Measurements from ENCODE around the gene KLF2.
A peak's percentile ranks its signal among the peaks of the same experiment; 100 is the strongest.
"Not testable (repeated sequence)": the region's sequence is repeated elsewhere in the genome, so short reads cannot be mapped to it uniquely, and the experiment has no call there.

KLF2 gene

DNA sequence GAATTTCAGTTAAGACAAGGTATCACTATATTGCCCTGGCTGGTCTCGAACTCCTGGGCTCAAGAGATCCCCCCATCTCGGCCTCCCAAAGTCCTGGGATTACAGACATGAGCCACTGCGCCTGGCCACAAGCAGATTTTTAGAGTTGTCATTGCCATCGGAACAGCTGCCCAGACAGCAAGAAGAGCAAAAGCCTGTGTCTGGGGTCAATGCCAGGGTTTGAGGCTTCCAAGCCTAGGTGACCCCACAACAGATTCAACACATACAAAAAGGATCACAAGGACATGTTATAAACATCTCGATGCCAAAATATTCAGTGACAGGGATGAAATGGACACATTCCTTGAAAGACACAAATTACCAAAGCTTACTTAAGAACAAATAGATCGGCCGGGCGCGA lies 40.1 kb upstream of the KLF2 start:
- WGBS = 96% methylated on average over 9 of the region's 9 CpGs

DNA sequence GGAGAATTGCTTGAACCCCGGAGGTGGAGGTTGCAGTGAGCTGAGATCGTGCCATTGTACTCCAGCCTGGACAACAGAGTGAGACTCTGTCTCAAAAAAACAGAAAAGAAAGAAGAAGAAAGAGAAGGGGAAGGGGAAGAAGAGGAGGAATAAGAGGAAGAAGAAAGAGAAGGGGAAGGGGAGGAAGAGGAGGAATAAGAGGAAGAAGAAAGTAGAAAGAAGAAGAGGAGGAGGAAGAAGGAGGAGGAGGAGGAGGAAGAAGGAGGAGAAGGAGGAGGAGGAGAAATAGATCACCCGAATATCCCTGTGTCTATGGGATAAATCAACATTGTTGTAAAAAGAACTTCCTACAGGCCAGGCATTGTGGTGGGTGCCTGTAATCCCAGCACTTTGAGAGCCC lies 39.5 kb upstream of the KLF2 start:
- H3K4ac ChIP-seq (ENCODE audit: low read depth in 1 of 2, low read length in 2 of 2); H3K4me1 ChIP-seq (ENCODE audit: control insufficient read depth, insufficient read depth, low read depth, low read length); H2BK5ac ChIP-seq (ENCODE audit: low read depth, low read length, poor library complexity, severe bottlenecking); H3K14ac ChIP-seq (ENCODE audit: low read length in 2 of 2); H3K4me2 ChIP-seq (ENCODE audit: low read length, poor library complexity, severe bottlenecking); H2AK5ac ChIP-seq (ENCODE audit: low read length, severe bottlenecking); H4K91ac ChIP-seq (ENCODE audit: low read length); H3K27ac ChIP-seq (ENCODE audit: low read length, poor library complexity, severe bottlenecking); H3K18ac ChIP-seq (ENCODE audit: low read depth in 1 of 2, low read length in 2 of 2); H3K4me3 ChIP-seq (ENCODE audit: insufficient read depth in 1 of 2, low read depth in 1 of 2, low read length in 2 of 2); H3K9ac ChIP-seq (ENCODE audit: low read length); H2BK12ac ChIP-seq (ENCODE audit: low read length in 2 of 2); H2BK15ac ChIP-seq (ENCODE audit: low read depth, poor library complexity, severe bottlenecking); H3K23ac ChIP-seq (ENCODE audit: low read length in 2 of 2); H2AFZ ChIP-seq (ENCODE audit: low read depth, low read length); H3K36me3 ChIP-seq (ENCODE audit: control insufficient read depth in 1 of 2, insufficient read depth in 2 of 2, low read depth in 1 of 2, low read length in 2 of 2); H2BK120ac ChIP-seq (ENCODE audit: low read depth, low read length); DNase-seq; H3K79me1 ChIP-seq (replicated peaks; ENCODE audit: low read length, poor library complexity, severe bottlenecking); H3K9me3 ChIP-seq (ENCODE audit: control insufficient read depth, low read length); H4K8ac ChIP-seq (ENCODE audit: low read length): not testable (repeated sequence)
- H3K27me3 ChIP-seq (ENCODE audit: control insufficient read depth in 1 of 2, insufficient read depth in 1 of 2, low read length in 2 of 2) = peaks cover 17 to 47% of the 10 kb centered on the region in 2 experiments
- 93% methylated on average over 3 of the region's 3 CpGs for WGBS

More for the DNA sequence above, 40.1 kb upstream of the KLF2 start:
- H3K36me3 ChIP-seq (ENCODE audit: control insufficient read depth in 1 of 2, insufficient read depth in 2 of 2, low read depth in 1 of 2, low read length in 2 of 2) = no peaks in the 10 kb centered on the region
- peak overlapping the region; percentile 88 for H3K9ac ChIP-seq (ENCODE audit: low read length)
- no peak overlapping the region for H3K4me2 ChIP-seq (ENCODE audit: low read length, poor library complexity, severe bottlenecking)
- H2BK15ac ChIP-seq (ENCODE audit: low read depth, poor library complexity, severe bottlenecking) = no peak overlapping the region
- no peaks in the 10 kb centered on the region for H3K9me3 ChIP-seq (ENCODE audit: control insufficient read depth, low read length)
- no peak overlapping the region for H3K14ac ChIP-seq (ENCODE audit: low read length in 2 of 2)
- H3K23ac ChIP-seq (ENCODE audit: low read length in 2 of 2) = no peak overlapping the region
- no peaks in the 10 kb centered on the region for H3K79me1 ChIP-seq (replicated peaks; ENCODE audit: low read length, poor library complexity, severe bottlenecking)
- no peak for DNase-seq
- no peak overlapping the region for H2BK5ac ChIP-seq (ENCODE audit: low read depth, low read length, poor library complexity, severe bottlenecking)
- no peak overlapping the region for H4K8ac ChIP-seq (ENCODE audit: low read length)
- peaks cover 4% of the 10 kb centered on the region for H3K4me1 ChIP-seq (ENCODE audit: control insufficient read depth, insufficient read depth, low read depth, low read length)
- H2BK120ac ChIP-seq (ENCODE audit: low read depth, low read length) = no peak overlapping the region
- H2AK5ac ChIP-seq (ENCODE audit: low read length, severe bottlenecking) = no peak overlapping the region
- H3K27me3 ChIP-seq (ENCODE audit: control insufficient read depth in 1 of 2, insufficient read depth in 1 of 2, low read length in 2 of 2) = peaks cover 17 to 45% of the 10 kb centered on the region in 2 experiments
- no peak overlapping the region for H3K4me3 ChIP-seq (ENCODE audit: insufficient read depth in 1 of 2, low read depth in 1 of 2, low read length in 2 of 2)
- no peak overlapping the region for H2AFZ ChIP-seq (ENCODE audit: low read depth, low read length)
- no peak overlapping the region for H3K27ac ChIP-seq (ENCODE audit: low read length, poor library complexity, severe bottlenecking)
- no peak overlapping the region for H4K91ac ChIP-seq (ENCODE audit: low read length)
- H3K18ac ChIP-seq (ENCODE audit: low read depth in 1 of 2, low read length in 2 of 2) = no peak overlapping the region
- H3K4ac ChIP-seq (ENCODE audit: low read depth in 1 of 2, low read length in 2 of 2) = no peak overlapping the region
- no peak overlapping the region for H2BK12ac ChIP-seq (ENCODE audit: low read length in 2 of 2)

DNA sequence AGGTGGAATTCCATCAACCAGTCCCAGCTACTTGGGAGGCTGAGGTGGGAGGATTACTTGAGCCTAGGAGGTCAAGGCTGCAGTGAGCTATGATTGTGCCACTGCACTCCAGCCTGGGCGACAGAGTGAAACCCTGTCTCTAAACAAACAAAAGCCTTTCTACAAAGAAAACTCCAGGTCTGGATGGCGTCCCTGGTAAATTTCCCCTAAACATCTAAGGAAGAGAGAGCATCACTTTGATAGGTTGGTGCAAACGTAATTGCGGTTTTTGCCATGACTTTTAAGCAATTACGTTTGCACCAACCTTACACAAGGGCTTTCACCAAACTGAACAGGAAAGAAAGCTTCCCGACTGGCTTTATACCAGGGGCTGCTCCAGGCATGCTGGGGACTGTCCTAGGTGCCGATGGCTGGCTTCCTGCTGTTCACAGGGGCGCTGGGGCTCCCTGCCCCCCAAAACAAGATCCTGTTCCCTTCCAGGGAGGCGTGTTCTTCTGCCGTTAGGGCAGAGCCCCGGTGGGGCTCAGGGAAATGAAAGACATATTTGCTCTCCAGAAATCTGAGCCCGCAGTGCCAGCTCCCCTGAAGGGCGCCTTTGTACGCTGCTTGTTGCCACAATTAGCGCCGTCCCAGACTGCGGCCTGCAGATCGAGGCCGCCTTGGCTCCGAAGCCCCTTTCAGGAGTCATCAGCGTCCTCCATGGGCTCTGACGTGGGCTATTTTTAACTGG lies 38.7 kb upstream of the KLF2 start:
- H3K36me3 ChIP-seq (ENCODE audit: control insufficient read depth in 1 of 2, insufficient read depth in 2 of 2, low read depth in 1 of 2, low read length in 2 of 2) = no peaks in the 10 kb centered on the region
- no peaks in the 10 kb centered on the region for H3K79me1 ChIP-seq (replicated peaks; ENCODE audit: low read length, poor library complexity, severe bottlenecking)
- no peak overlapping the region for H2BK5ac ChIP-seq (ENCODE audit: low read depth, low read length, poor library complexity, severe bottlenecking)
- no peak overlapping the region for H3K4ac ChIP-seq (ENCODE audit: low read depth in 1 of 2, low read length in 2 of 2)
- H3K4me3 ChIP-seq (ENCODE audit: insufficient read depth in 1 of 2, low read depth in 1 of 2, low read length in 2 of 2) = no peak overlapping the region
- H3K27ac ChIP-seq (ENCODE audit: low read length, poor library complexity, severe bottlenecking) = no peak overlapping the region
- H3K4me2 ChIP-seq (ENCODE audit: low read length, poor library complexity, severe bottlenecking) = no peak overlapping the region
- no peak overlapping the region for H4K8ac ChIP-seq (ENCODE audit: low read length)
- WGBS = 75% methylated on average over 22 of the region's 22 CpGs
- H3K23ac ChIP-seq (ENCODE audit: low read length in 2 of 2) = no peak overlapping the region
- no peak overlapping the region for H2BK12ac ChIP-seq (ENCODE audit: low read length in 2 of 2)
- H3K27me3 ChIP-seq (ENCODE audit: control insufficient read depth in 1 of 2, insufficient read depth in 1 of 2, low read length in 2 of 2) = peaks cover 17 to 49% of the 10 kb centered on the region in 2 experiments
- H2BK120ac ChIP-seq (ENCODE audit: low read depth, low read length) = no peak overlapping the region
- H3K9ac ChIP-seq (ENCODE audit: low read length) = no peak overlapping the region
- no peak overlapping the region for H2AK5ac ChIP-seq (ENCODE audit: low read length, severe bottlenecking)
- no peak overlapping the region for H2AFZ ChIP-seq (ENCODE audit: low read depth, low read length)
- no peaks in the 10 kb centered on the region for H3K9me3 ChIP-seq (ENCODE audit: control insufficient read depth, low read length)
- peaks cover 5% of the 10 kb centered on the region for H3K4me1 ChIP-seq (ENCODE audit: control insufficient read depth, insufficient read depth, low read depth, low read length)
- DNase-seq = no peak
- no peak overlapping the region for H2BK15ac ChIP-seq (ENCODE audit: low read depth, poor library complexity, severe bottlenecking)
- no peak overlapping the region for H3K14ac ChIP-seq (ENCODE audit: low read length in 2 of 2)
- H4K91ac ChIP-seq (ENCODE audit: low read length) = no peak overlapping the region
- H3K18ac ChIP-seq (ENCODE audit: low read depth in 1 of 2, low read length in 2 of 2) = no peak overlapping the region

DNA sequence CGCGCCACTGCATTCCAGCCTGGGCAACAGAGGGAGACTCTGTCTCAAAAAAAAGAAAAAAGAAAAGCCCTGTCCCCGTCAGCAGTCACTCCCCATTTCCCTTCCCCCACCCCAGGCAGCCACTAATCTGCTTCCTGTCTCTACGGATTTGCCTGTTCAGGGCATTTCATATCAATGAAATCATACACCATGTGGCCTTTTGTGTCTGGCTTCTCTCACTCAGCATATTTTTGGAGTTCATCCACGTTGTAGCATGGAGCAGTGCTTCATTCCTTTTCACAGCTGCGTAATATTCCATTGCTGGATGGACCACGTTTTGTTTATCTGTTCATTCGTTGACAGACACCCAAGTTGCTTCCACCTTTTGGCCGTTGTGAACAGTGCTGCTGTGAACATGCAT lies 36.1 kb upstream of the KLF2 start:
- no peak overlapping the region for H3K4me3 ChIP-seq (ENCODE audit: insufficient read depth in 1 of 2, low read depth in 1 of 2, low read length in 2 of 2)
- H2AFZ ChIP-seq (ENCODE audit: low read depth, low read length) = no peak overlapping the region
- H2BK15ac ChIP-seq (ENCODE audit: low read depth, poor library complexity, severe bottlenecking) = no peak overlapping the region
- no peak overlapping the region for H3K4me2 ChIP-seq (ENCODE audit: low read length, poor library complexity, severe bottlenecking)
- peaks cover 17 to 44% of the 10 kb centered on the region in 2 experiments for H3K27me3 ChIP-seq (ENCODE audit: control insufficient read depth in 1 of 2, insufficient read depth in 1 of 2, low read length in 2 of 2)
- no peaks in the 10 kb centered on the region for H3K36me3 ChIP-seq (ENCODE audit: control insufficient read depth in 1 of 2, insufficient read depth in 2 of 2, low read depth in 1 of 2, low read length in 2 of 2)
- no peak overlapping the region for H3K4ac ChIP-seq (ENCODE audit: low read depth in 1 of 2, low read length in 2 of 2)
- H3K27ac ChIP-seq (ENCODE audit: low read length, poor library complexity, severe bottlenecking) = no peak overlapping the region
- peak; percentile 25 for DNase-seq
- no peak overlapping the region for H2BK12ac ChIP-seq (ENCODE audit: low read length in 2 of 2)
- H2BK5ac ChIP-seq (ENCODE audit: low read depth, low read length, poor library complexity, severe bottlenecking) = no peak overlapping the region
- H2AK5ac ChIP-seq (ENCODE audit: low read length, severe bottlenecking) = no peak overlapping the region
- H4K8ac ChIP-seq (ENCODE audit: low read length) = no peak overlapping the region
- H3K4me1 ChIP-seq (ENCODE audit: control insufficient read depth, insufficient read depth, low read depth, low read length) = peaks cover 5% of the 10 kb centered on the region
- no peak overlapping the region for H3K9ac ChIP-seq (ENCODE audit: low read length)
- H3K18ac ChIP-seq (ENCODE audit: low read depth in 1 of 2, low read length in 2 of 2) = no peak overlapping the region
- H3K14ac ChIP-seq (ENCODE audit: low read length in 2 of 2) = no peak overlapping the region
- WGBS = 68% methylated on average over 9 of the region's 9 CpGs
- no peaks in the 10 kb centered on the region for H3K9me3 ChIP-seq (ENCODE audit: control insufficient read depth, low read length)
- H4K91ac ChIP-seq (ENCODE audit: low read length) = no peak overlapping the region
- no peaks in the 10 kb centered on the region for H3K79me1 ChIP-seq (replicated peaks; ENCODE audit: low read length, poor library complexity, severe bottlenecking)
- no peak overlapping the region for H2BK120ac ChIP-seq (ENCODE audit: low read depth, low read length)
- no peak overlapping the region for H3K23ac ChIP-seq (ENCODE audit: low read length in 2 of 2)
